ENCODE data around the gene FKBP1A.

GRCh38 chr20:1345030-1345755 lies 47.7 kb downstream of the FKBP1A start:
- no peak for TF ChIP-seq POLR2A (IDR thresholded peaks at IDR 0.05; ENCODE audit: low read length)
- no peak for TF ChIP-seq GATA1 (IDR thresholded peaks at IDR 0.05; ENCODE audit: low read depth, low read length)
